Duodenal mucosa (tissue), 2 donors: ENCODE measurements around the gene NDRG2.
A peak's percentile ranks its signal among the peaks of the same experiment; 100 is the strongest.

Experiments
- H3K27ac ChIP-seq: one replicate; pipeline ENCODE4 v1.7.0; 2013; ENCODE audit warnings: low read depth, low read length
- H3K27me3 ChIP-seq, 2 donors: one replicate each; pipeline ENCODE4 v1.7.0; 2013; ENCODE audit warnings: low read length in 2 of 2, control low read depth in 1 of 2; ENCODE audit not compliant: insufficient read depth in 2 of 2, control insufficient read depth in 1 of 2
- H3K36me3 ChIP-seq, 2 donors: one replicate each; pipeline ENCODE4 v1.7.0; 2013; ENCODE audit warnings: low read length in 2 of 2, control low read depth in 1 of 2; ENCODE audit not compliant: insufficient read depth in 2 of 2, control insufficient read depth in 1 of 2
- H3K4me1 ChIP-seq, 2 donors: one replicate each; pipeline ENCODE4 v1.7.0; 2013; ENCODE audit warnings: low read length in 2 of 2, control low read depth in 1 of 2; ENCODE audit not compliant: insufficient read depth in 2 of 2, control insufficient read depth in 1 of 2
- H3K4me3 ChIP-seq, 2 donors: one replicate each; pipeline ENCODE4 v1.7.0; 2013; ENCODE audit warnings: low read length in 2 of 2, low read depth in 1 of 2
- H3K9ac ChIP-seq, 2 donors: one replicate each; pipeline ENCODE4 v1.7.0; 2013; ENCODE audit warnings: low read length in 2 of 2, low read depth in 1 of 2
- H3K9me3 ChIP-seq, 2 donors: one replicate each; pipeline ENCODE4 v1.7.0; 2013; ENCODE audit warnings: low read length in 2 of 2, control low read depth in 1 of 2; ENCODE audit not compliant: control insufficient read depth in 1 of 2

Gene NDRG2

DNA sequence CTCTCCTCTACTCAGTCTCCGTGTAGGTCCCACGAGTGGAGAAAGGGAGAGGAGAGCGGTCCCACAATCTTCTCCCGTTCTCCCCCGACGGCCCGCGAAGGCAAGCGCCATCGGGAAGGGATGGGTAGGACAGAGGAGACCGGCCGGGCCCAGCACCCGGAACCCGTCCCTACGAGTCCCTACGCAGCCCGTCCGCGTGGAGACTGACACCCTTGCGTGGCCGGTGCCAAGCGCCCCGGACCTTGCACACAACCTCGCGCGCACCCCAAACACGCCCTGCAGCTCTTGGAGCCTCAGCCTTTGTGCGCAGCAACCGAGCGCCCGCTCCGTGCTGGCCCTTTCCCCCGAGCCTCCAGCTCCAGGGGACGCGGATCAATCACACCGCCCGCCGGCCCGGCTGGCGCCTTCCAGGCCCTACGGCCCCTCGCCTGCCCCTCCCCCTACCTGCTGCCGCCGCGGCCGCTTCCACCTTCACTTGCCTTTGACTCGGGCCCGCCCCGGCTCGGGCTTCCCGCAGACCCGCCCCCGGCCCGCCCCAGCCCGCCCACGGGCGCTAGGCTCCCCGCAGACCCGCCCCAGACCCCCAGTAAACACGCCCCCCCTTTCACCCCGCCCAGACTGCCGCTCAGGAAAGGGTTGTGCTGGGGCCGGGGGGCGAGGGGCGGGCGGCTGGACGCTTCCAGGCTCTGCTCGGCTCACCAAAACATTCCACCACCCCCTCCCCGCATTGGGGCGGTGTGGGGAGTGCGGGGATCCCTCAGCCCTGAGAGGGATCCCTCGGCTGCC, at the start of gene NDRG2:
Gene NDRG2, minus strand, starts transcription at position 477 of the 786 bp plus-strand sequence. CDS start 1,746 bp downstream, outside the sequence.
- peak within 1 kb of the TSS; percentile 50 for H3K27ac ChIP-seq
- peak within 1 kb of the TSS; percentile 81 to 95 for H3K9ac ChIP-seq
- peak within 1 kb of the TSS; percentile 82 to 89 for H3K4me3 ChIP-seq
- H3K9me3 ChIP-seq, result no peaks in the 10 kb centered on the region
- H3K27me3 ChIP-seq, result no peaks in the 10 kb centered on the region
- H3K4me1 ChIP-seq, result peaks cover 19 to 20% of the 10 kb centered on the region in 2 donors
- peaks cover 5 to 22% of the 10 kb centered on the region in 2 donors for H3K36me3 ChIP-seq

DNA sequence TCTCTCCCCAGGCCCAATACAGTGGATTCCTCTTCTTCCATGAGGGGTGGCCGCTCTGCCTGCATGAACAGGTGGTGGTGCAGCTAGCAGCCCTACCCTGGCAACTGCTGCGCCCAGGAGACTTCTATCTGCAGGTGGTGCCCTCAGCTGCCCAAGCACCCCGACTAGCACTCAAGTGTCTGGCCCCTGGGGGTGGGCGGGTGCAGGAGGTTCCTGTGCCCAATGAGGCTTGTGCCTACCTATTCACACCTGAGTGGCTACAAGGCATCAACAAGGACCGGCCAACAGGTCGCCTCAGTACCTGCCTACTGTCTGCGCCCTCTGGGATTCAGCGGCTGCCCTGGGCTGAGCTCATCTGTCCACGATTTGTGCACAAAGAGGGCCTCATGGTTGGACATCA, 49.1 kb upstream of the NDRG2 start:
- Histone ChIP-seq H3K36me3 (peaks cover 21 to 39% of the 10 kb centered on the region in 2 donors), H3K9ac (no peak overlapping the region), H3K27ac (no peak overlapping the region), H3K9me3 (no peaks in the 10 kb centered on the region), H3K4me3 (no peak overlapping the region), H3K4me1 (peaks cover 23 to 25% of the 10 kb centered on the region in 2 donors), H3K27me3 (peaks cover 0 to 6% of the 10 kb centered on the region in 2 donors)

DNA sequence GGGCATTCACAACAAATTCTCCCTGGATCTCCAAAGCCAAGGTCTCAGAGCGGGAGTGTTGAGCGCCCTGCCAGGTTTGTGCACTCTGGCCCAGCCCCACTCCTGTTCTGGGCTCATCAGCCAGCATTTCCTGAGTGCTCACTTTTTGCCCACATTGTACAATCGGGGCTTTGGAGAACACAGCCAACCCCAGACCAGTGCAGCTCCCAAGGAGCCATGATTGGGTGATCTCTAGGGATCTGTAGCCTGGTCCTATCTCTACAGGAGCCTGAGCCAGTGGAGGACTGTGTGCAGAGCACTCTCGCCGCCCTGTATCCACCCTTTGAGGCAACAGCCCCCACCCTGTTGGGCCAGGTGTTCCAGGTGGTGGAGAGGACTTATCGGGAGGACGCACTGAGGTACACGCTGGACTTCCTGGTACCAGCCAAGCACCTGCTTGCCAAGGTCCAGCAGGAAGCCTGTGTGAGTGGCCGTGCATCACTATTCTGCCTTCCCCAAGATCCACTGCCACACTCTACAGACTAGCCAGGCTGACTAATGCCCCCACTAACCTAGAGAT, 48.0 kb upstream of the NDRG2 start:
- H3K4me3 ChIP-seq, result no peak overlapping the region
- no peak overlapping the region for H3K27ac ChIP-seq
- H3K9ac ChIP-seq, result no peak overlapping the region
- H3K27me3 ChIP-seq, result peaks cover 0 to 10% of the 10 kb centered on the region in 2 donors
- no peaks in the 10 kb centered on the region for H3K9me3 ChIP-seq
- peaks cover 15 to 28% of the 10 kb centered on the region in 2 donors for H3K36me3 ChIP-seq
- peaks cover 29 to 32% of the 10 kb centered on the region in 2 donors for H3K4me1 ChIP-seq

DNA sequence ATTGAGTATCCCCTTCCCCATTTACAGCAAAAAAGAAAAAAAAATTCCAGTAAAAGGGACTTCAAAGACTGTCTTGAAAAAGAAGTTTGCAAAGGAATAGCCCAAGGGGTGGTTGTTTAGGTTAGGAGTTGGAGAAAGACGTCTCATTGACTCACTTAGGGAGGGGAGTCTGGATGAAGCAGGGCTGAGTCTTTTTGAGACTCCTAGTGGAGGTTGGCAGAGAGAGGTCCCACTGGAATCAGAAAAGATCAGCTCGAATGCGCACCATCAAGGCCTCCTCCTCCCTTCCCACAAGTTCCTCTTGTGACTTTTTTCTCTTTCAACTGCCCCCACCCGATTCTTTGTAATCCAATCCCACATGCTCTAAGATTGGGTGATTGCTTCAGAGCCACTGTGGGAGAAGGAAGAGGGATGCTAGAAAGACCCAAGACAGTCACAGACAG, 47.2 kb upstream of the NDRG2 start:
- Histone ChIP-seq H3K9ac (peak overlapping the region; percentile 77 to 90), H3K4me3 (peak overlapping the region; percentile 81 to 94), H3K4me1 (peaks cover 29 to 32% of the 10 kb centered on the region in 2 donors), H3K36me3 (peaks cover 8 to 22% of the 10 kb centered on the region in 2 donors), H3K27ac (peak overlapping the region; percentile 74), H3K27me3 (peaks cover 0 to 10% of the 10 kb centered on the region in 2 donors), H3K9me3 (no peaks in the 10 kb centered on the region)

DNA sequence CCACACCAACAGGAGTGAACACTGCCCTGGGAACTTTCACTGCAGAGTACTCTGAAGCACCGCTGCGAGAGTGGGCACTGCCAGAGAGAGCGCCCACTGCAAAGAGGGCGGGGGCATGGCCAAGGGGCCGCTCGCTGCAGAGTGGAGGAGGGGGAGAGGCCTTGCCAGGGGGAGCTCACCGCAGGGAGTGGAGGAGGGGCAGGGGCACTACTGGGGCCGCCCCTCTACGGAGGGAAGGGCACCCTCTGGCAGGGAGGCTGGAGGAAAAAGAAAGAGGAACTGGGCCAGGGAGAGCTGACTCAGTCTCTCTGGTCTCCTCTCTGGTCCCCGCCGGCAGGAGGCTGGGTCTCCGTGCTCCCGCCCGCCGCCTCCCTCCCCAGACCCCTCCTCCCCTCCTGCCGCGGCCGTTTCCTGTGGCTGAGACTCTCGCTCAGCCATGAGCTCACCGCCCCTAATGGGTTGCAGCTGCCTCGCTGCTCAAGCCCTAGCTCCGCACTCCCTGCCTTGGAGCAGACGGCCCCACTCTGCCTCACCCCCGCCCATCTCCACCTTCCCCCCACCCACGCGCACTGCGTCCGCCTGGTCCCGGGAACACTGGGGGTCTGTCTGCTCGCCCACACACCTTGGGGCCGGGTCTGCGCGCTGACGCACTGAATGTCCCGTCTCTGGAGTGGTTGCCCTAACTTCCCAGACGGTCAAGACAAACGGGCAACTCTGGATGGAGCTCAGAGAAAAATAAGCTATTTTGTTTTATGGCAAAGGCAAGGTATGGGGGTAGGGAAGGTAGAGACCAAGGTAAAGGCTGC, 46.6 kb upstream of the NDRG2 start:
- peaks cover 0 to 10% of the 10 kb centered on the region in 2 donors for H3K27me3 ChIP-seq
- H3K4me1 ChIP-seq, result peaks cover 29 to 32% of the 10 kb centered on the region in 2 donors
- peak overlapping the region; percentile 77 to 90 for H3K9ac ChIP-seq
- H3K27ac ChIP-seq, result peak overlapping the region; percentile 74
- no peaks in the 10 kb centered on the region for H3K9me3 ChIP-seq
- peaks cover 8 to 15% of the 10 kb centered on the region in 2 donors for H3K36me3 ChIP-seq
- peak overlapping the region; percentile 81 to 94 for H3K4me3 ChIP-seq

DNA sequence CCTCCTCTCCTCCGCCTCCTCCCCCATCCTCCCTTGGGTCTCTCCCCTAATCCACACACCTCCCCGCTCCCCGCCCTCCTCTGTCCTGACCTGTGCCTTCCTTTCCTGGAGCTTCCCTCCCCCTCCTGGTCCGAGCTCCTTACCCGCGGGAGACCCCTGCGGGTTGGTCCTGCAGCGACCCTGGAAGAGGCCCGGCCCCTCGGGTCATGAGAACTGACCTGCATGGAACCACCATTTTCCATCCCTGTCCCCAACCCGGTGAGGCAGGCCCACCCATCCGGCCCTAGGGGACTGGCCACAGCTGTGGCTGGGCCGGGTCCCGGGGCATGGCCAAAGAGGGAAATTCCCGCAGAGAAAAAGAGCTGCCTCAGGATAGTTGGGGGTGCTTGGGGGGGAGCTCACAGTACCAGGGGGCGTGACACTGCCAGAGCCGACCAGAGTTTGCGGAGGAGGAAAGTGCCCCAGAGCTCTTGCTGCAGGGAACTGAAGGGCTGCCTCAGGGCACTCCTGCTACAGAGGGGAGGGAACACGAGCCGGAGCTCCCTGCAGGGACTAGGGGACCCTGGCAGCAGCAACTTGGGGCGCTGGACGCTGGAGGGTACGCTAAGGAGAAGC, 45.9 kb upstream of the NDRG2 start:
- Histone ChIP-seq H3K9me3 (no peaks in the 10 kb centered on the region), H3K36me3 (peaks cover under 1 to 8% of the 10 kb centered on the region in 2 donors), H3K4me3 (peak overlapping the region; percentile 81 to 94), H3K27ac (peak overlapping the region; percentile 74), H3K4me1 (peaks cover 29 to 32% of the 10 kb centered on the region in 2 donors), H3K27me3 (peaks cover 0 to 10% of the 10 kb centered on the region in 2 donors), H3K9ac (peak overlapping the region; percentile 77 to 90)

DNA sequence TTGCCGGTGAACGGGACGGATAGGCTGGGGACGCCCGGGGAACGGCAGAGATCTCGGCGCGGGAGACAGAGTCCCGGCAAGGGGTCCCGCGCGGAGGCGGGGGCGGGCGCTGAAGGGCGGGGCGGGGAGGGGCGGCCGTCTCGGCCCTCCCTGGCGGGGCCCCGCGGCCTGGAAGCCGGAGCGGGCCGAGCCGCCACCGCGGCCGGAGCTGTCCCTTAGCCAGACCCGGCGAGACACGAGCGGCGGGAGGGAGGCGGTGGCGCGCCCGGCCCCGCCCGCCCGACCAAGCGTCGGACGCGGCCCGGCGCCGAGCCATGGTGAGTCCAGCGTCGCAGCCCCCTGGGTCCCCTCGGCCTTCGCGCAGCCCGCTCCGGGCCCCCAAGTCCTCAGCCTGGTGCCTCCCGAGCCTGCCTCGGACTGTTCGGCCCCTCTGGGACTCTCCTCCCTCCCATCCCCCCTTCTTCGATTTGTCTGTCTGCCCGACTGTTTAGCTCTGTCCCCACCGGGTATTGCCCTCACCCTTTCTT, 45.3 kb upstream of the NDRG2 start, which contains the start of gene ARHGEF40:
Gene ARHGEF40, plus strand, starts transcription at position 222 of the 527 bp plus-strand sequence. Its CDS starts 93 bp downstream, at position 315.
- H3K4me1 ChIP-seq, result peaks cover 29 to 32% of the 10 kb centered on the region in 2 donors
- H3K36me3 ChIP-seq, result peaks cover 0 to 3% of the 10 kb centered on the region in 2 donors

DNA sequence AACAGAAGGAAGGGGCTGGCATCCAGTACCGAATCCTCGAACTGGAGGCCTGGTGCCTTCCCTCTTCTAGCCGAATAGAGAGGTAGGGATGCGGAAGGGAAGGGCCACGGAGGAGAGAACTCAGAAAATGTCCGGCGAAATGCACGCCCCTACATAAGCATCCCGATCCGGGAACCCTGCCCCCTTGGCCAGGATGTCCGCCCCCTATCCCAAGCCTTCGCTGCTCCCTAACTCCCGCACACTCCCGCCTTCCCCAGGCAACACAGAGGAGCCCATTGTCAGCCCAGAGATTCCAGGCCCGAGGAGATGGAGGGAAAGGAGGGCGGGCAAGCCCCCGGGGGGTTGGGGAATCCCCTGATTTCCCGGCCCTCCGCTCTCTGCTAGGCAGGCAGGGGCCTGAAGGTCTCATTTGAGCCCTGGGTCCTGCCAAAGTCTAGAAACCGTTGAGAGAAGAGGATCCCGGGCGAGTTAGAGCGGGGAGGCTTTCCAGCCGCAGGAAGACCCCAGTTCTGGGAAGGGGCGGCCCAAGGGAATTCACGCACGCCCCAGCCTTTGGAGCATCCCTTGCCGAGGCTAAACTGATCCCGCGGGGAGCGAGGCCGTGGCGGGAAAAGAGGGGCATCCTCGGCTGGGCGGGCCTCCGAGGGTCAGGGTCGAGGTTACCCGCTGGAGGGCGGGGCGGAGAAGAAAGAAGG, 44.7 kb upstream of the NDRG2 start:
- no peaks in the 10 kb centered on the region for H3K9me3 ChIP-seq
- peaks cover 29 to 32% of the 10 kb centered on the region in 2 donors for H3K4me1 ChIP-seq
- H3K4me3 ChIP-seq, result peak overlapping the region; percentile 81 to 94
- peak overlapping the region; percentile 43 for H3K27ac ChIP-seq
- peaks cover 0 to 10% of the 10 kb centered on the region in 2 donors for H3K27me3 ChIP-seq
- H3K36me3 ChIP-seq, result no peaks in the 10 kb centered on the region
- H3K9ac ChIP-seq, result peak overlapping the region; percentile 19 to 63

More for the DNA sequence above, 45.3 kb upstream of the NDRG2 start, which contains the start of gene ARHGEF40:
- Histone ChIP-seq H3K4me3 (peak within 1 kb of the TSS; percentile 81 to 94), H3K27me3 (peaks cover 0 to 10% of the 10 kb centered on the region in 2 donors), H3K9me3 (no peaks in the 10 kb centered on the region), H3K9ac (peak within 1 kb of the TSS; percentile 77 to 90), H3K27ac (peak within 1 kb of the TSS; percentile 74)
